Astrocyte of the cerebellum (primary cell): Measurements from ENCODE around the gene TIGD1.

ENCODE experiments used
- DNase-seq: peaks from one replicate; pipeline ENCODE4 v3.0.0-alpha.2; 2011; ENCODE audit warnings: low read depth
- H3K4me3 ChIP-seq: 2 replicates; pipeline ENCODE4 v1.5.1; 2011; ENCODE audit warnings: mild to moderate bottlenecking, low read depth, low read length, moderate library complexity
- in situ Hi-C: cut with HindIII; loops from 2 replicates; pipeline ENCODE4 v1.10.0; 2017; ENCODE audit warnings: low sequenced_read_pairs
- TF ChIP-seq, protein P1 (sequence below): IDR thresholded peaks from 2 replicates; pipeline ENCODE4 v1.5.1; 2012; ENCODE audit warnings: low read length, low read depth, moderate library complexity, mild to moderate bottlenecking; ENCODE audit errors: missing control alignments

Gene TIGD1

GRCh38 chr2:232511336-232511890 is 38.9 kb downstream of the TIGD1 start:
- TF ChIP-seq, protein P1, sequence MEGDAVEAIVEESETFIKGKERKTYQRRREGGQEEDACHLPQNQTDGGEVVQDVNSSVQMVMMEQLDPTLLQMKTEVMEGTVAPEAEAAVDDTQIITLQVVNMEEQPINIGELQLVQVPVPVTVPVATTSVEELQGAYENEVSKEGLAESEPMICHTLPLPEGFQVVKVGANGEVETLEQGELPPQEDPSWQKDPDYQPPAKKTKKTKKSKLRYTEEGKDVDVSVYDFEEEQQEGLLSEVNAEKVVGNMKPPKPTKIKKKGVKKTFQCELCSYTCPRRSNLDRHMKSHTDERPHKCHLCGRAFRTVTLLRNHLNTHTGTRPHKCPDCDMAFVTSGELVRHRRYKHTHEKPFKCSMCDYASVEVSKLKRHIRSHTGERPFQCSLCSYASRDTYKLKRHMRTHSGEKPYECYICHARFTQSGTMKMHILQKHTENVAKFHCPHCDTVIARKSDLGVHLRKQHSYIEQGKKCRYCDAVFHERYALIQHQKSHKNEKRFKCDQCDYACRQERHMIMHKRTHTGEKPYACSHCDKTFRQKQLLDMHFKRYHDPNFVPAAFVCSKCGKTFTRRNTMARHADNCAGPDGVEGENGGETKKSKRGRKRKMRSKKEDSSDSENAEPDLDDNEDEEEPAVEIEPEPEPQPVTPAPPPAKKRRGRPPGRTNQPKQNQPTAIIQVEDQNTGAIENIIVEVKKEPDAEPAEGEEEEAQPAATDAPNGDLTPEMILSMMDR = no peak
- no peak for DNase-seq
- H3K4me3 ChIP-seq = no peak overlapping the region
- in situ Hi-C loops = loop anchor here (5.0 kb wide), 1 partner anchor 49 kb away; no protein-coding TSS in a partner anchor

GRCh38 chr2:232508251-232508650 is 42.1 kb downstream of the TIGD1 start:
- no peak overlapping the region for H3K4me3 ChIP-seq
- in situ Hi-C loops = no loop called here
- no peak for DNase-seq
- TF ChIP-seq, protein P1 = no peak

DNA sequence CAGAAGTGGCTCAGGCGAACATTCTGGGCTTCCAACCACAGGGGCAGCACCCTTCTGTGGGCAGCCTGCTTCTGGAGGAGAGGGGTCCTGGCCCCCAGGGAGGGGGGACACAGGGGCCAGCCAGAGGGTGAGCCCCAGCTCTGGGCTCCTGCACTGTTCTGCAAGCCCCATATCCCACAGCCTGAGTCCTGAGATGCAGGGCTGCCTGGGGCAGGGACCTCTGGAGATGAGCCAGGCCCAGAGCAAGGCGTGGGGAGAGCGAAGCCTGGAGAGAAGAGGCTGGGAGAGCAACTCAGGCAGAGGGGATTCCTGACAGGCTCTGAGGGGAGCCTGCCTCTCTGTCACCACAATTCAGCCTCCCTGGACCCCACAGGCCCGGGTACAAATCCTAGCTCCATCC is 43.6 kb downstream of the TIGD1 start:
- TF ChIP-seq, protein P1 = no peak
- H3K4me3 ChIP-seq = no peak overlapping the region
- in situ Hi-C loops = no loop called here
- no peak for DNase-seq

DNA sequence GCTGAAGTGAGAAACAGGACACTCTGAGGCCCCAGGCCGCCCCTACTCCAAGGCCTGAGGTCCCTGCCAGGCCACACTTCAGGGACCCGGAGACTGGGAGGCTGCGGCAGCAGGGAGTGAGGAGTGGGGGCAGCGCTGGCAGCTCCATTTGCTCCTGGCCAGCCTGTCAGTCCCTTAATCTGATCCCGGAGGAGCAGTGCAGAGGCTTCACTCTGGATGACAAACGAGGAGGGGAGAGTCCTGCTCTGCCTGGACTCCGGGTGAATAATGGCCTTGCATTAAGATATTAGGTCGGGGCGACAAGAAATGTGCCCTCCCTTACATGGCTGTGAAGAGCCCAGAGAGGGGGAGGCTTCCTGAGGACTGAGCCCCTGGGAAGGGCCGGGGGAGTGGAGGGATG is 44.5 kb downstream of the TIGD1 start:
- in situ Hi-C loops = no loop called here
- DNase-seq = no peak
- TF ChIP-seq, protein P1 = no peak

GRCh38 chr2:232504438-232504837 is 45.9 kb downstream of the TIGD1 start:
- H3K4me3 ChIP-seq = no peak overlapping the region
- in situ Hi-C loops = no loop called here
- TF ChIP-seq, protein P1 = no peak
- no peak for DNase-seq

More for the DNA sequence above, 44.5 kb downstream of the TIGD1 start:
- H3K4me3 ChIP-seq = no peak overlapping the region

GRCh38 chr2:232503809-232504323 is 46.5 kb downstream of the TIGD1 start:
- H3K4me3 ChIP-seq = no peak overlapping the region
- in situ Hi-C loops = no loop called here
- no peak for DNase-seq
- TF ChIP-seq, protein P1 = no peak
